ENCODE results near the gene KDF1. TPM values are rescaled to one million over a fixed set of nuclear protein-coding genes. Genes with fewer than 3 reads are reported as not detected.

KDF1 gene
- total RNA-seq, 1 experiment from 2014 or later, result 23.0 TPM

DNA sequence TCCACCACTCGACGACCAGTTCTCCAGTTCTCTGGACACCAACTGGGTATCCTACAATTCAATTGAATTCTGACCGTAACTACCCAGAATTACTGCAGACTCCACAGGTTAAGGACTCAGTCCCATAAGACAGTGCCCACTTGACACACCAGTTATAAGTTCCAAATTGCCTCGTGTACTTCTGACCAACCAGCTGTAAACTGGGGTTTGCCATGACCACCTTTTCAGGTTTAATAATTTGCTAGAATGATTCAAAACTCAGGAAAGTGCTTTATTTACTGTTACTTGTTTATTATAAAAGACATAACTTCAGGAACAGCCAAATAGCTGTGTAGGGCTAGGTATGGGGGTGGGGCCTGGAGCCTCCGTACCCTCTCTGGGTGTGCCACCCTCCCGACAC, 23.4 kb downstream of the KDF1 start:
- POLR2A ChIA-PET, result no interaction called here
- CTCF ChIA-PET, result no interaction called here
- H3K4me3 ChIP-seq (replicated peaks in 1 of 2; ENCODE audit: low read depth in 1 of 2, low read length in 2 of 2), result no peak overlapping the region
- H3K79me2 ChIP-seq (ENCODE audit: insufficient read depth, low read length), result peaks cover 89% of the 10 kb centered on the region
- no peaks in the 10 kb centered on the region for H3K27me3 ChIP-seq (ENCODE audit: insufficient read depth, low read length)
- H3K4me2 ChIP-seq (ENCODE audit: low read length), result no peak overlapping the region
- no peaks in the 10 kb centered on the region for H3K9me3 ChIP-seq (ENCODE audit: control insufficient read depth in 1 of 2, insufficient read depth in 1 of 2, low read depth in 1 of 2, low read length in 2 of 2)
- RAD21 ChIA-PET (ENCODE audit: low non-redundant PET in 1 of 2, low total read pairs in 2 of 2, uncharacterized antibody in 2 of 2, unreplicated experiment in 2 of 2), result no interaction called here
- TF ChIP-seq MAX (IDR thresholded peaks at IDR 0.05), result no peak
- no peak overlapping the region for H2AFZ ChIP-seq (ENCODE audit: low read depth, low read length, poor library complexity, severe bottlenecking)
- H3K36me3 ChIP-seq (ENCODE audit: control insufficient read depth in 1 of 2, insufficient read depth in 2 of 2, low read length in 2 of 2), result peaks cover 20 to 46% of the 10 kb centered on the region in 2 experiments; a peak in 3 of 4 replicates
- peaks cover 11% of the 10 kb centered on the region; the same call in 1 of the 2 replicates for H4K20me1 ChIP-seq (ENCODE audit: insufficient read depth)
- intact Hi-C loops (cut with micrococcal nuclease), result no loop called here
- BruUV-seq (replicated peaks), result no TSS peak
- ATAC-seq, result no peak
- no peak overlapping the region for H3K27ac ChIP-seq (ENCODE audit: low read depth, low read length)
- H3K9me2 ChIP-seq (ENCODE audit: insufficient read depth), result no peaks in the 10 kb centered on the region
- H3K4me1 ChIP-seq (ENCODE audit: control insufficient read depth in 1 of 2, insufficient read depth in 2 of 2, low read length in 2 of 2), result no peaks in the 10 kb centered on the region
- no peak overlapping the region for H3K9ac ChIP-seq (ENCODE audit: low read length)
- no peak for DNase-seq (ENCODE audit: low read depth, low spot score)

DNA sequence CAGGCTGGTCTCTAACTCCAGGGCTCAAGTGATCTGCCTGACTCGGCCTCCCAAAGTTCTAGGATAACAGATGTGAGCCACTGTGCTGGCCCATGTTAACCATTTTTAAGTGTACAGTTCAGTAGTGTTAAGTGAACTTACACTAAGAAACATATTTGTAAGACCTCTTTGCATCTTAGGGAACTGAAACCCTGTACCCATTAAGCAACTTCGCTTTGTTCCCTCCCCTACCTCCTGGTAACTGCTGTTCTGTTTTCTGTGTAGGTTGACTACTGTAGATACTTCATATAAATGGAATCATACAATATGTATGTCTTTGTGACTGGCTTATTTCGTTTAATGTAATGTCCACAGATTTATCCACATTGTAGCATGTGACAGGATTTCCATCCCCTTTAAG, 27.7 kb downstream of the KDF1 start:
- no peaks in the 10 kb centered on the region for H3K4me1 ChIP-seq (ENCODE audit: control insufficient read depth in 1 of 2, insufficient read depth in 2 of 2, low read length in 2 of 2)
- RAD21 ChIA-PET (ENCODE audit: low non-redundant PET in 1 of 2, low total read pairs in 2 of 2, uncharacterized antibody in 2 of 2, unreplicated experiment in 2 of 2), result no interaction called here
- H4K20me1 ChIP-seq (ENCODE audit: insufficient read depth), result peaks cover 16% of the 10 kb centered on the region; the same call in 1 of the 2 replicates
- no peak overlapping the region for H3K9ac ChIP-seq (ENCODE audit: low read length)
- no peak for ATAC-seq
- H3K9me2 ChIP-seq (ENCODE audit: insufficient read depth), result no peaks in the 10 kb centered on the region
- no peaks in the 10 kb centered on the region for H3K27me3 ChIP-seq (ENCODE audit: insufficient read depth, low read length)
- intact Hi-C loops (cut with micrococcal nuclease), result no loop called here
- no peak overlapping the region for H3K4me3 ChIP-seq (replicated peaks in 1 of 2; ENCODE audit: low read depth in 1 of 2, low read length in 2 of 2)
- no peak overlapping the region for H3K4me2 ChIP-seq (ENCODE audit: low read length)
- no TSS peak for BruUV-seq (replicated peaks)
- H2AFZ ChIP-seq (ENCODE audit: low read depth, low read length, poor library complexity, severe bottlenecking), result no peak overlapping the region
- peaks cover 94% of the 10 kb centered on the region for H3K79me2 ChIP-seq (ENCODE audit: insufficient read depth, low read length)
- DNase-seq (ENCODE audit: low read depth, low spot score), result no peak
- no peak overlapping the region for H3K27ac ChIP-seq (ENCODE audit: low read depth, low read length)
- peaks cover 35 to 51% of the 10 kb centered on the region in 2 experiments for H3K36me3 ChIP-seq (ENCODE audit: control insufficient read depth in 1 of 2, insufficient read depth in 2 of 2, low read length in 2 of 2)
- CTCF ChIA-PET, result no interaction called here
- H3K9me3 ChIP-seq (ENCODE audit: control insufficient read depth in 1 of 2, insufficient read depth in 1 of 2, low read depth in 1 of 2, low read length in 2 of 2), result no peaks in the 10 kb centered on the region
- POLR2A ChIA-PET, result no interaction called here
- TF ChIP-seq TCF7L2 (IDR thresholded peaks at IDR 0.05; ENCODE audit: borderline replicate concordance, extremely low read depth, insufficient read depth, insufficient read length), result no peak
- no peak for TF ChIP-seq SIN3A (IDR thresholded peaks at IDR 0.05; ENCODE audit: low read depth)
- no peak for TF ChIP-seq ELF1 (IDR thresholded peaks at IDR 0.05; ENCODE audit: borderline replicate concordance, low read depth)
- TF ChIP-seq EZH2 (IDR thresholded peaks at IDR 0.05), result no peak
- TF ChIP-seq ZBTB33 (IDR thresholded peaks at IDR 0.05; ENCODE audit: extremely low read depth, insufficient replicate concordance, low read length), result no peak
- TF ChIP-seq RAD21 (IDR thresholded peaks at IDR 0.05; ENCODE audit: low read depth), result no peak
- TF ChIP-seq EGR1 (IDR thresholded peaks at IDR 0.05; ENCODE audit: low read depth), result no peak
- no peak for TF ChIP-seq SRF (IDR thresholded peaks at IDR 0.05; ENCODE audit: low read depth)
- no peak for TF ChIP-seq ZNF274 (IDR thresholded peaks at IDR 0.05; ENCODE audit: low read depth, low read length)
- TF ChIP-seq JUND (IDR thresholded peaks at IDR 0.05), result no peak
- no peak for TF ChIP-seq EZH2phosphoT487 (IDR thresholded peaks at IDR 0.05; ENCODE audit: borderline replicate concordance)
- TF ChIP-seq, protein P1, sequence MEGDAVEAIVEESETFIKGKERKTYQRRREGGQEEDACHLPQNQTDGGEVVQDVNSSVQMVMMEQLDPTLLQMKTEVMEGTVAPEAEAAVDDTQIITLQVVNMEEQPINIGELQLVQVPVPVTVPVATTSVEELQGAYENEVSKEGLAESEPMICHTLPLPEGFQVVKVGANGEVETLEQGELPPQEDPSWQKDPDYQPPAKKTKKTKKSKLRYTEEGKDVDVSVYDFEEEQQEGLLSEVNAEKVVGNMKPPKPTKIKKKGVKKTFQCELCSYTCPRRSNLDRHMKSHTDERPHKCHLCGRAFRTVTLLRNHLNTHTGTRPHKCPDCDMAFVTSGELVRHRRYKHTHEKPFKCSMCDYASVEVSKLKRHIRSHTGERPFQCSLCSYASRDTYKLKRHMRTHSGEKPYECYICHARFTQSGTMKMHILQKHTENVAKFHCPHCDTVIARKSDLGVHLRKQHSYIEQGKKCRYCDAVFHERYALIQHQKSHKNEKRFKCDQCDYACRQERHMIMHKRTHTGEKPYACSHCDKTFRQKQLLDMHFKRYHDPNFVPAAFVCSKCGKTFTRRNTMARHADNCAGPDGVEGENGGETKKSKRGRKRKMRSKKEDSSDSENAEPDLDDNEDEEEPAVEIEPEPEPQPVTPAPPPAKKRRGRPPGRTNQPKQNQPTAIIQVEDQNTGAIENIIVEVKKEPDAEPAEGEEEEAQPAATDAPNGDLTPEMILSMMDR (IDR thresholded peaks at IDR 0.05 in 2 of 3, conservative IDR thresholded peaks at IDR 0.05 in 1 of 3; ENCODE audit: borderline replicate concordance in 1 of 3, insufficient read depth in 1 of 3, low read depth in 2 of 3, low read length in 2 of 3), result no peak
